ENCODE results near the gene AIG1. TPM values are rescaled to one million over a fixed set of nuclear protein-coding genes. Genes with fewer than 3 reads are reported as not detected.

AIG1 gene
- total and polyA plus RNA-seq, 2 experiments from 2014 or later: 44.7 to 46.9 TPM

GRCh38 chr6:143068001-143068400 lies 7.3 kb downstream of the AIG1 start:
- in situ Hi-C loops (cut with MboI): no loop called here
- Histone ChIP-seq H3K4me2 (ENCODE audit: unreplicated experiment) (no peak overlapping the region), H3K36me3 (ENCODE audit: low read depth) (no peaks in the 10 kb centered on the region), H3K27ac (peak overlapping the region; percentile 31), H3K9me3 (ENCODE audit: low read depth) (no peaks in the 10 kb centered on the region), H3K4me1 (ENCODE audit: insufficient read depth) (peaks cover 30% of the 10 kb centered on the region), H3K79me2 (ENCODE audit: insufficient read depth) (0 out of 2 replicates have a peak, but pooled peaks cover 5% of the 10 kb centered on the region), H3K9ac (no peak overlapping the region), H2AFZ (no peak overlapping the region; the same call in 1 of the 2 replicates), H3K9me2 (ENCODE audit: insufficient read depth) (no peaks in the 10 kb centered on the region), H3K27me3 (replicated peaks; ENCODE audit: insufficient read depth) (no peaks in the 10 kb centered on the region), H3K4me3 (no peak overlapping the region), H4K20me1 (ENCODE audit: insufficient read depth) (no peaks in the 10 kb centered on the region), H3F3A (ENCODE audit: insufficient read depth) (peaks cover 5% of the 10 kb centered on the region; the same call in 1 of the 2 replicates)
- peak; percentile 41 for DNase-seq
- TF ChIP-seq EZH2 (IDR thresholded peaks at IDR 0.05; ENCODE audit: insufficient read depth, poor library complexity, severe bottlenecking): no peak
- WGBS, 2 experiments (ENCODE audit: low coverage in 1 of 2, low lambda C conversion rate in 2 of 2, missing lambda C conversion rate in 2 of 2): 37 to 60% methylated on average over 1 of the region's 1 CpG

- H3K9ac ChIP-seq: no peak overlapping the region
- H3K9me2 ChIP-seq (ENCODE audit: insufficient read depth): no peaks in the 10 kb centered on the region
- H3K36me3 ChIP-seq (ENCODE audit: low read depth): no peaks in the 10 kb centered on the region
- no peaks in the 10 kb centered on the region for H3K4me1 ChIP-seq (ENCODE audit: insufficient read depth)
- peaks cover 10% of the 10 kb centered on the region for H3K79me2 ChIP-seq (ENCODE audit: insufficient read depth)
- no peak overlapping the region for H3K27ac ChIP-seq
- WGBS, 2 experiments (ENCODE audit: low coverage in 1 of 2, low lambda C conversion rate in 2 of 2, missing lambda C conversion rate in 2 of 2): 65% methylated on average over 3 of the region's 3 CpGs
- DNase-seq: no peak
- H2AFZ ChIP-seq: no peak overlapping the region
- TF ChIP-seq EZH2 (IDR thresholded peaks at IDR 0.05; ENCODE audit: insufficient read depth, poor library complexity, severe bottlenecking) (no peak), EZH2phosphoT487 (IDR thresholded peaks at IDR 0.05; ENCODE audit: insufficient read depth, low read depth) (no peak)
- H3K27me3 ChIP-seq (replicated peaks; ENCODE audit: insufficient read depth): no peaks in the 10 kb centered on the region
- no peaks in the 10 kb centered on the region for H3K9me3 ChIP-seq (ENCODE audit: low read depth)
- no peaks in the 10 kb centered on the region for H3F3A ChIP-seq (ENCODE audit: insufficient read depth)
- in situ Hi-C loops (cut with MboI): no loop called here
- H3K4me3 ChIP-seq: no peak overlapping the region
- no peak overlapping the region for H3K4me2 ChIP-seq (ENCODE audit: unreplicated experiment)
- H4K20me1 ChIP-seq (ENCODE audit: insufficient read depth): no peaks in the 10 kb centered on the region
Measured at GRCh38 chr6:143074101-143074500, 13.4 kb downstream of the AIG1 start.

GRCh38 chr6:143074670-143075318 lies 14.1 kb downstream of the AIG1 start:
- in situ Hi-C loops (cut with MboI): no loop called here
- peaks cover 10% of the 10 kb centered on the region for H3K79me2 ChIP-seq (ENCODE audit: insufficient read depth)
- H3K9me2 ChIP-seq (ENCODE audit: insufficient read depth): no peaks in the 10 kb centered on the region
- no peak for TF ChIP-seq EZH2 (IDR thresholded peaks at IDR 0.05; ENCODE audit: insufficient read depth, poor library complexity, severe bottlenecking)
- TF ChIP-seq EZH2phosphoT487 (IDR thresholded peaks at IDR 0.05; ENCODE audit: insufficient read depth, low read depth): no peak
- H3K4me2 ChIP-seq (ENCODE audit: unreplicated experiment): no peak overlapping the region
- H3K27me3 ChIP-seq (replicated peaks; ENCODE audit: insufficient read depth): no peaks in the 10 kb centered on the region
- no peaks in the 10 kb centered on the region for H3K9me3 ChIP-seq (ENCODE audit: low read depth)
- H2AFZ ChIP-seq: no peak overlapping the region
- 34 to 36% methylated on average over 3 of the region's 3 CpGs for WGBS, 2 experiments (ENCODE audit: low coverage in 1 of 2, low lambda C conversion rate in 2 of 2, missing lambda C conversion rate in 2 of 2)
- no peaks in the 10 kb centered on the region for H4K20me1 ChIP-seq (ENCODE audit: insufficient read depth)
- no peak overlapping the region for H3K4me3 ChIP-seq
- no peak overlapping the region for H3K9ac ChIP-seq
- H3K27ac ChIP-seq: no peak overlapping the region
- H3K4me1 ChIP-seq (ENCODE audit: insufficient read depth): no peaks in the 10 kb centered on the region
- H3K36me3 ChIP-seq (ENCODE audit: low read depth): no peaks in the 10 kb centered on the region
- no peaks in the 10 kb centered on the region for H3F3A ChIP-seq (ENCODE audit: insufficient read depth)
- DNase-seq: no peak

GRCh38 chr6:143078468-143079324 lies 18.0 kb downstream of the AIG1 start:
- H3K9me3 ChIP-seq (ENCODE audit: low read depth): no peaks in the 10 kb centered on the region

More at GRCh38 chr6:143078468-143079324, 18.0 kb downstream of the AIG1 start:
- Histone ChIP-seq H3K79me2 (ENCODE audit: insufficient read depth) (peaks cover 10% of the 10 kb centered on the region), H3K4me3 (no peak overlapping the region), H3K27me3 (replicated peaks; ENCODE audit: insufficient read depth) (no peaks in the 10 kb centered on the region), H3K9me2 (ENCODE audit: insufficient read depth) (no peaks in the 10 kb centered on the region), H3K4me2 (ENCODE audit: unreplicated experiment) (no peak overlapping the region), H3F3A (ENCODE audit: insufficient read depth) (no peaks in the 10 kb centered on the region), H4K20me1 (ENCODE audit: insufficient read depth) (no peaks in the 10 kb centered on the region), H2AFZ (no peak overlapping the region), H3K9ac (no peak overlapping the region), H3K36me3 (ENCODE audit: low read depth) (no peaks in the 10 kb centered on the region), H3K27ac (no peak overlapping the region), H3K4me1 (ENCODE audit: insufficient read depth) (no peaks in the 10 kb centered on the region)
- TF ChIP-seq EZH2 (IDR thresholded peaks at IDR 0.05; ENCODE audit: insufficient read depth, poor library complexity, severe bottlenecking): no peak
- TF ChIP-seq EZH2phosphoT487 (IDR thresholded peaks at IDR 0.05; ENCODE audit: insufficient read depth, low read depth): no peak
- in situ Hi-C loops (cut with MboI): no loop called here
- 83 to 84% methylated on average over 6 of the region's 6 CpGs for WGBS, 2 experiments (ENCODE audit: low coverage in 1 of 2, low lambda C conversion rate in 2 of 2, missing lambda C conversion rate in 2 of 2)
- DNase-seq: no peak

Data from GM23248 (cell line).